Ascending aorta (tissue), 2 donors: ENCODE measurements around the gene TRHDE. TPM values are rescaled to one million over a fixed set of nuclear protein-coding genes. Genes with fewer than 3 reads are reported as not detected.

Experiments
- DNase-seq, 2 donors: peaks; one replicate each; pipeline ENCODE4 v3.0.0-alpha.2; 2019; ENCODE audit warnings: low spot score in 2 of 2
- H3K27ac ChIP-seq, 2 donors: fragments of 200-600 bp; sonication (generic); one replicate each; pipeline ENCODE4 v1.5.1; 2016 to 2017; ENCODE audit warnings: mild to moderate bottlenecking in 1 of 2
- H3K27me3 ChIP-seq: fragments of 200-600 bp; sonication (generic); one replicate; pipeline ENCODE4 v1.5.1; 2017
- H3K36me3 ChIP-seq, 2 donors: fragments of 200-600 bp; sonication (generic); one replicate each; pipeline ENCODE4 v1.5.1; 2016
- H3K4me1 ChIP-seq, 2 donors: fragments of 200-600 bp; sonication (generic); one replicate each; pipeline ENCODE4 v1.5.1; 2016 to 2017; ENCODE audit warnings: mild to moderate bottlenecking in 1 of 2
- H3K4me3 ChIP-seq, 2 donors: fragments of 200-600 bp; sonication (generic); one replicate each; pipeline ENCODE4 v1.5.1; 2016 to 2017; ENCODE audit warnings: mild to moderate bottlenecking in 1 of 2
- H3K9me3 ChIP-seq, 2 donors: fragments of 200-600 bp; sonication (generic); one replicate each; pipeline ENCODE4 v1.5.1; 2016
- intact Hi-C: fragments of 100-400 bp; cut with DNase I; formaldehyde crosslinking; loops from one replicate; pipeline ENCODE4 v1.15.1; 2023
- total RNA-seq: library from RNA; depleted of rRNA; stranded (reverse); fragments of >200 nt; gene quantifications from one replicate; pipeline ENCODE4 v1.1.0, GENCODE V29; 2016
- TF ChIP-seq, protein P1 (sequence below), 3 experiments: fragments of 200-600 bp in 2 of 3; fragments of 450-650 bp in 1 of 3; sonication (generic) in 2 of 3; IDR thresholded peaks; one replicate each; pipeline ENCODE4 v1.5.1; 2016 to 2019; ENCODE audit warnings: antibody characterized with exemption in 3 of 3, mild to moderate bottlenecking in 1 of 3, moderate library complexity in 1 of 3

The TRHDE gene
- total RNA-seq, 1 donor from 2014 or later: 34.0 TPM

GRCh38 chr12:72540811-72541210 is 268.6 kb downstream of the TRHDE start:
- no peak for DNase-seq
- Histone ChIP-seq H3K4me3 (no peak overlapping the region), H3K4me1 (no peaks in the 10 kb centered on the region), H3K36me3 (no peaks in the 10 kb centered on the region), H3K9me3 (no peaks in the 10 kb centered on the region), H3K27ac (no peak overlapping the region), H3K27me3 (no peaks in the 10 kb centered on the region)
- TF ChIP-seq, protein P1, sequence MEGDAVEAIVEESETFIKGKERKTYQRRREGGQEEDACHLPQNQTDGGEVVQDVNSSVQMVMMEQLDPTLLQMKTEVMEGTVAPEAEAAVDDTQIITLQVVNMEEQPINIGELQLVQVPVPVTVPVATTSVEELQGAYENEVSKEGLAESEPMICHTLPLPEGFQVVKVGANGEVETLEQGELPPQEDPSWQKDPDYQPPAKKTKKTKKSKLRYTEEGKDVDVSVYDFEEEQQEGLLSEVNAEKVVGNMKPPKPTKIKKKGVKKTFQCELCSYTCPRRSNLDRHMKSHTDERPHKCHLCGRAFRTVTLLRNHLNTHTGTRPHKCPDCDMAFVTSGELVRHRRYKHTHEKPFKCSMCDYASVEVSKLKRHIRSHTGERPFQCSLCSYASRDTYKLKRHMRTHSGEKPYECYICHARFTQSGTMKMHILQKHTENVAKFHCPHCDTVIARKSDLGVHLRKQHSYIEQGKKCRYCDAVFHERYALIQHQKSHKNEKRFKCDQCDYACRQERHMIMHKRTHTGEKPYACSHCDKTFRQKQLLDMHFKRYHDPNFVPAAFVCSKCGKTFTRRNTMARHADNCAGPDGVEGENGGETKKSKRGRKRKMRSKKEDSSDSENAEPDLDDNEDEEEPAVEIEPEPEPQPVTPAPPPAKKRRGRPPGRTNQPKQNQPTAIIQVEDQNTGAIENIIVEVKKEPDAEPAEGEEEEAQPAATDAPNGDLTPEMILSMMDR (IDR thresholded peaks at IDR 0.05): no peak
- intact Hi-C loops: no loop called here

DNA sequence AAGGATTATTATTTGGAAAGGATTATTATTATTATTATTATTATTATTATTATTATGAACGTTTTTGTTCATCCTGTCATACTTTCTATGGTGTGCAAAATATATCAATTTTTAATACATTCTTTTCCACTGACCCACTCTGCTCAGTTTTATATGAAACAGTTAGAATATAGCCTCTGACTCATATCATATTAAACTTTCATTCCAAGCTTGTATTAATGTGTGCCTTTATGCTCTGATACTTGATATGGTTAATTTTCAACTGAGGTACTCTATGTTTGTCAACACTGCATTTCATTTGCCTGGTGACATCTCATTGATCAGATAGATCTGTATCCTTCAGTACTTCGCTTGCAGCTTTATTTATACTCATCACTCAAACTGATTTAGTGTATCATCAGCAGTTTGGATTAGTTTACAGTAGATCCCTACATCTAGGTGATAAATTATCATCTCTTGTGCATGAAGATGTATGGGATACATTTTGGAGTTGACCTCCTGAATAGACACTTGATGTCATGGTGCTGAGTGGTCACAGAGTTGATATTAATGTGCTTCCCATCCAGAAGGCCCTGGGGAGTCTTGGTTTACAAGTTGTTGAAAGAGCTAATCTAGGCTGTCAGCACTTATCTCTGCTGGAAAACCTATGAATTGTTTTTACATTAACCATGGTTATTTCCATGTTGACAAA is 271.8 kb downstream of the TRHDE start:
- DNase-seq: no peak
- Histone ChIP-seq H3K36me3 (no peaks in the 10 kb centered on the region), H3K27ac (no peak overlapping the region), H3K9me3 (no peaks in the 10 kb centered on the region), H3K4me3 (no peak overlapping the region), H3K4me1 (no peaks in the 10 kb centered on the region), H3K27me3 (no peaks in the 10 kb centered on the region)
- intact Hi-C loops: no loop called here
- TF ChIP-seq, protein P1 (IDR thresholded peaks at IDR 0.05): no peak

GRCh38 chr12:72546106-72546505 is 273.9 kb downstream of the TRHDE start:
- intact Hi-C loops: no loop called here
- no peak overlapping the region for H3K27ac ChIP-seq
- H3K36me3 ChIP-seq: no peaks in the 10 kb centered on the region
- TF ChIP-seq, protein P1 (IDR thresholded peaks at IDR 0.05): no peak
- H3K9me3 ChIP-seq: no peaks in the 10 kb centered on the region
- no peaks in the 10 kb centered on the region for H3K27me3 ChIP-seq
- no peak for DNase-seq
- H3K4me3 ChIP-seq: no peak overlapping the region
- H3K4me1 ChIP-seq: no peaks in the 10 kb centered on the region

GRCh38 chr12:72547573-72547972 is 275.4 kb downstream of the TRHDE start:
- no peaks in the 10 kb centered on the region for H3K4me1 ChIP-seq
- H3K9me3 ChIP-seq: no peaks in the 10 kb centered on the region
- no peak overlapping the region for H3K4me3 ChIP-seq
- intact Hi-C loops: no loop called here
- DNase-seq: no peak
- no peaks in the 10 kb centered on the region for H3K36me3 ChIP-seq
- no peak overlapping the region for H3K27ac ChIP-seq
- no peaks in the 10 kb centered on the region for H3K27me3 ChIP-seq
- TF ChIP-seq, protein P1 (IDR thresholded peaks at IDR 0.05): no peak

GRCh38 chr12:72549184-72549583 is 277.0 kb downstream of the TRHDE start:
- H3K9me3 ChIP-seq: no peaks in the 10 kb centered on the region
- H3K4me1 ChIP-seq: no peaks in the 10 kb centered on the region
- intact Hi-C loops: no loop called here
- DNase-seq: no peak
- H3K36me3 ChIP-seq: no peaks in the 10 kb centered on the region
- no peaks in the 10 kb centered on the region for H3K27me3 ChIP-seq
- no peak overlapping the region for H3K27ac ChIP-seq
- TF ChIP-seq, protein P1 (IDR thresholded peaks at IDR 0.05): no peak
- no peak overlapping the region for H3K4me3 ChIP-seq
